IPS-18c (cell line): Measurements from ENCODE around the gene COPS4.
"Not testable (repeated sequence)": the region's sequence is repeated elsewhere in the genome, so short reads cannot be mapped to it uniquely, and the experiment has no call there.

Experiments
- H3K4me3 ChIP-seq: 2 replicates; pipeline ENCODE4 v1.7.0; 2013; ENCODE audit warnings: low read depth, mild to moderate bottlenecking, low read length, moderate library complexity; ENCODE audit not compliant: insufficient read depth
- H3K9me3 ChIP-seq: one replicate; pipeline ENCODE4 v1.6.1; 2013; ENCODE audit warnings: mild to moderate bottlenecking, low read length, moderate library complexity; ENCODE audit not compliant: control insufficient read depth, insufficient read depth

Gene COPS4

GRCh38 chr4:83110223-83110945 lies 75.4 kb downstream of the COPS4 start:
- Histone ChIP-seq H3K9me3 (no peaks in the 10 kb centered on the region), H3K4me3 (peak overlapping the region; percentile 62)

GRCh38 chr4:83110970-83111750 lies 76.2 kb downstream of the COPS4 start:
- H3K9me3 ChIP-seq = no peaks in the 10 kb centered on the region
- no peak overlapping the region for H3K4me3 ChIP-seq

GRCh38 chr4:83111751-83112141 lies 76.8 kb downstream of the COPS4 start:
- H3K4me3 ChIP-seq, H3K9me3 ChIP-seq: not testable (repeated sequence)

GRCh38 chr4:83112231-83112630 lies 77.2 kb downstream of the COPS4 start:
- no peaks in the 10 kb centered on the region for H3K9me3 ChIP-seq
- no peak overlapping the region for H3K4me3 ChIP-seq

- no peak overlapping the region for H3K4me3 ChIP-seq
- no peaks in the 10 kb centered on the region for H3K9me3 ChIP-seq
Measured at GRCh38 chr4:83112678-83113428, 77.9 kb downstream of the COPS4 start.

- H3K4me3 ChIP-seq = no peak overlapping the region
- H3K9me3 ChIP-seq = no peaks in the 10 kb centered on the region
Measured at GRCh38 chr4:83113429-83113786, 78.4 kb downstream of the COPS4 start.

- no peak within 1 kb of the TSS for H3K4me3 ChIP-seq
- H3K9me3 ChIP-seq = no peaks in the 10 kb centered on the region
Measured at GRCh38 chr4:83114576-83114975, 79.6 kb downstream of the COPS4 start, which contains the start of gene PLAC8. Gene PLAC8, minus strand, starts transcription at chr4:83114729. Its CDS starts 6,808 bp downstream, at chr4:83107921.

GRCh38 chr4:83115000-83115399 lies 80.0 kb downstream of the COPS4 start:
- Histone ChIP-seq H3K4me3 (no peak overlapping the region), H3K9me3 (no peaks in the 10 kb centered on the region)

GRCh38 chr4:83115656-83116285 lies 80.8 kb downstream of the COPS4 start:
- peaks cover 2% of the 10 kb centered on the region for H3K9me3 ChIP-seq
- no peak overlapping the region for H3K4me3 ChIP-seq

GRCh38 chr4:83118869-83119268 lies 83.9 kb downstream of the COPS4 start:
- Histone ChIP-seq H3K9me3 (peaks cover 2% of the 10 kb centered on the region), H3K4me3 (no peak overlapping the region)

GRCh38 chr4:83121246-83121645 lies 86.3 kb downstream of the COPS4 start:
- Histone ChIP-seq H3K4me3 (no peak overlapping the region), H3K9me3 (peaks cover 2% of the 10 kb centered on the region)

GRCh38 chr4:83124111-83124780 lies 89.3 kb downstream of the COPS4 start:
- Histone ChIP-seq H3K4me3 (no peak overlapping the region), H3K9me3 (peaks cover 2% of the 10 kb centered on the region)
